ENCODE results near the gene DIRAS1. TPM values are rescaled to one million over a fixed set of nuclear protein-coding genes. Genes with fewer than 3 reads are reported as not detected.

DIRAS1 gene
- under 0.01 and 0.19 TPM in 2 replicates for total RNA-seq

GRCh38 chr19:2720777-2721569 is at the start of gene DIRAS1:
TSS of gene DIRAS1 (minus strand) at chr19:2721372. CDS start at chr19:2717806, 3,566 bp downstream.

GRCh38 chr19:2739602-2740313 is 18.6 kb upstream of the DIRAS1 start, which contains the start of gene SLC39A3:
TSS of gene SLC39A3 (minus strand) at chr19:2740017. CDS start at chr19:2737257, 2,760 bp downstream.

GRCh38 chr19:2702170-2703076 is 18.7 kb downstream of the DIRAS1 start, which contains the start of gene GNG7:
TSS of gene GNG7 (minus strand) at chr19:2702694. CDS start at chr19:2520688, 182,006 bp downstream.

Other genes with a start within 250 kb of the DIRAS1 start
- 32.2 and 192 TPM in 2 replicates for gene GADD45B, start 245.2 kb downstream of the DIRAS1 start, total RNA-seq
- gene GNG7, start 18.7 kb downstream of the DIRAS1 start, total RNA-seq: 0.49 and 2.1 TPM in 2 replicates
- 15.7 and 21.1 TPM in 2 replicates for gene SLC39A3, start 18.6 kb upstream of the DIRAS1 start, total RNA-seq
- 26.6 and 38.5 TPM in 2 replicates for gene SGTA, start 61.9 kb upstream of the DIRAS1 start, total RNA-seq
- gene THOP1, start 64.1 kb upstream of the DIRAS1 start, total RNA-seq: 79.0 and 115 TPM in 2 replicates
- gene ZNF554, start 98.5 kb upstream of the DIRAS1 start, total RNA-seq: 2.3 and 3.3 TPM in 2 replicates
- 2.9 and 7.9 TPM in 2 replicates for gene ZNF555, start 120.1 kb upstream of the DIRAS1 start, total RNA-seq
- not detected in 2 replicates for gene ZNF556, start 146.0 kb upstream of the DIRAS1 start, total RNA-seq
- 4.6 and 4.7 TPM in 2 replicates for gene ZNF57, start 179.6 kb upstream of the DIRAS1 start, total RNA-seq
- 5.7 and 5.9 TPM in 2 replicates for gene ZNF77, start 223.6 kb upstream of the DIRAS1 start, total RNA-seq

Measured in bladder microvascular endothelial cell (primary cell).